ENCODE measurements around the gene AEBP2.
"Not testable (repeated sequence)": the region's sequence is repeated elsewhere in the genome, so short reads cannot be mapped to it uniquely, and the experiment has no call there.

Gene AEBP2

DNA sequence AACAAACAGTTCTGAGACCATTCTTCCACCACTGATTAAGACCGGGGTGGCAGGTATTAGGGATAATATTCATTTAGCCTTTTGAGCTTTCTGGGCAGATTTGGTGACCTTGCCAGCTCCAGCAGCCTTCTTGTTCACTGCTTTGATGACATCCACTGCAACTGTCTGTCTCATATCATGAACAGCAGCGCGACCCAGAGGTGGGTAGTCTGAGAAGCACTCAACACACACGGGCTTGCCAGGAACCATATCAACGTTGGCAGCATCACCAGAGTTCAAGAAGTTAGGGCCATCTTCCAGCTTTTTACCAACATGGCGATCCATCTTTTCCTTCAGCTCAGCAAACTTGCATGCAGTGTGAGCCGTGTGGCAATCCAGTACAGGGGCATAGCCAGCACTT, 16.9 kb downstream of the AEBP2 start:
- DNase-seq = no peak

DNA sequence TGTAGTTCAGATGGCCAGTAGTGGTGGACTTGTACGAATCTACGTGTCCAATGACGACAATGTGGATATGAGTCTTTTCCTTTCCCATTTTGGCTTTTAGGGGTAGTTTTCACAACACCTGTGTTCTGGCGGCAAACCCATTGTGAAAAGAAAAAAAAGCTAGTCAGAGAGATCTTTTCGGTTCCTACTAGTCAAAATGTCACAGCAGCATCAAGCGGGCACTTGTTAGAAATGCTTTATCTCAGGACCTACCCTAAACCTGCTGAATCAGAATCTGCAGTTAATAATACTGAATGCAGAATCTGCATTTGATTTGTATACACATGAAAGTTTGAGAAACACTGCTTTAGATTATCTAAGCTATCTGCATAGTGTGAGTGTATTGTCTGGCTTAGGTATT, 18.3 kb downstream of the AEBP2 start:
- no peak for DNase-seq

DNA sequence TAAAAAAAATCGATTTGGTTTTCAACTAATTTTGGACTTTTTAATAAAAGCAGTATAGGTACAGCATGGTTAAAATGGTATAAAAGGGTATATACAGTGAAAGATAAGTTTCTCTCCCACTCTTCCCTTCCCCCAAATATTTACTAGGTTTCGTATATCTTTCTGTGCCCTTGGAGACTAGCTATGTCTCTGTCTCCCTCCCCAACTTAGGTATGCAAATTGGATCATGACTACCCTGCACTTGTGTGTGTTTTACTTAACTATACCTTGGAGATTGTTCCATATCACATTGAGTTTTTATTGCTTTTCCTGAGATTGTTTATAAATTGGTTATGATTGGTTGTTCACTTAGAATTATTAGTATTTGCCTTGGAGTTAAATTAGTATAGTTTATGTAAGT, 19.4 kb downstream of the AEBP2 start:
- DNase-seq = no peak

DNA sequence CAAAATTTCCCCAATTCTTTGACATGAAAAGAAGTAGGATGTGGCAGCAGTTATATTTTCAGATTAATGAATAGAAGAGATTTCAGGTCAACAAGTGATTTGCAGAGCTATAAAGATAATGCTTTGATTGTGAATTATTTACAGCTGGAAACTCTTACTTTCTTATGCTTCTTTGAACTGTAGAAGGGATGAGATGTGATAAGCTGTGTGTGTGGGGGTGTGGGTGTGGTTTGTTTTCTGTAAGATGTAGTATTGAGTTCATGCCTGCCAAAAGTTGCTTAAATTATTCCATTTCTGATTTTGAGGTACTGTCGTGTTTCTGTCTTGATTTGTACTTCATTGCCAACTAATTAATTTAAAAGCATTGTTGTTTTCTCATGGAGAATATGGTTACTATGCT, 22.7 kb downstream of the AEBP2 start:
- no peak for DNase-seq

DNA sequence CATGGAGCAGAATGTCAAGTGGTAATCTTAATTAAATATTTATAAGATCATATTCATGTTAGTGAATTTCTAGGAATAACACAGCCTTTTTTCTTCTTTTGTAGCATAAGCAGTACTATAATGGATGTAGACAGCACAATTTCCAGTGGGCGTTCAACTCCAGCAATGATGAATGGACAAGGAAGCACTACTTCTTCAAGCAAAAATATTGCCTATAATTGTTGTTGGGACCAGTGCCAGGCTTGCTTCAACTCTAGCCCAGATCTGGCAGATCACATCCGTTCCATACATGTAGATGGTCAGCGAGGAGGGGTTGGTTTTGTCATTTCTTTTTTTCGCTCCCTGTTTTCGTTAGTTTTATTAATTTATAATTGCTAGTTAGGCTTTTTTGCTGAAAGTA, 23.1 kb downstream of the AEBP2 start:
- no peak for DNase-seq

DNA sequence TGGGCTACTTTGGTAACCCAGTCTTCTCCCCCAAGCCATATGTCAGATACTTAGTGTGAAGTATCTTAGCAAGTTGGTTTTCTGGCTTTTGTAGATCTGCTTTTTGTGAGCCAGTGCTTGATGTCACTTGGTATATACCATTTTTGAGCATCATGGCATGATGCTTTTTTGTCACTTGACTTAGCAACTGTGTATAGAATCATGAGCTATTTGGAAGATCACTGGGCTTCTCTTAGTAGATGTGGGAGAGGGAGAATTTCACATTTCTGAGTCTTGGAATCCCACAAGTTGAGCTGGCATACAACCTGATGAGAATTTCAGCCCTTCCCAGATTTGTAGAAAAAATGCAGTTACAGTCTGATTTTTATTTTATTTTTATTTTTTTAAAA, 24.9 kb downstream of the AEBP2 start:
- no peak for DNase-seq

DNA sequence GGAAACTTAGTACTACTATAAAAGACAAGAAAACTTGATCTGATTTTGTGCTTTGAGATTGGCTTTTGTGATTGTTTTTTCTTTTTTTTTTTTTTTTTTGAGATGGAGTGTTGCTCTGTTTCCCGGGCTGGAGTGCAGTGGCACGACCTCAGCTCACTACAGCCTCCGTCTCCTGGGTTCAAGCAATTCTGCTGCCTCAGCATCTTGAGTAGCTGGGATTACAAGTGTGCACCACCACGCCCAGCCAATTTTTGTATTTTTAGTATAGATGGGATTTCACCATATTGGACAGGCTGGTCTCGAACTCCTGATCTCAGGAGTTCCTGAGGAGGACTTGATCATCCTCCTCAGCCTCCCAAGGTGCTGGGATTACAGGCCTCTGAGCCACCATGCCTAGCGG, 26.4 kb downstream of the AEBP2 start:
- no peak for DNase-seq

DNA sequence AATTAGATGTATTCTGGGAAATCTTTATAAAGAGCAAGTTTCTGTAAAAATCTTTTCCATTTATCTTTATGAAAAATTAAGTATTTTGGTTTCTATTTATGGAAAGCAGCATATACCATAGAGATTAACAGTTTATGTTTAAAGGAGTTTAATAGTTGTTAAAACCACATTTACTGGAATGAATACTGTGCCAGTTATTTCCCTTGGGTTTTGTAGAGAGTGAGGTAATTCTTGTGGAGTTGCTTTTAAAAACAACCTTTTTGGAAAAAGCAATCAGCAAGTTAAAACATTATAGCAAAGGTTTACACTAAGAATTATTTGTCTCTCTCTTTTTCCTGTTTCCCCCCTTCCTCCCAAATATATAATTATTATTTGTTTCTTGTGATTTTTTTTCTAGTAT, 34.9 kb downstream of the AEBP2 start:
- DNase-seq = no peak

DNA sequence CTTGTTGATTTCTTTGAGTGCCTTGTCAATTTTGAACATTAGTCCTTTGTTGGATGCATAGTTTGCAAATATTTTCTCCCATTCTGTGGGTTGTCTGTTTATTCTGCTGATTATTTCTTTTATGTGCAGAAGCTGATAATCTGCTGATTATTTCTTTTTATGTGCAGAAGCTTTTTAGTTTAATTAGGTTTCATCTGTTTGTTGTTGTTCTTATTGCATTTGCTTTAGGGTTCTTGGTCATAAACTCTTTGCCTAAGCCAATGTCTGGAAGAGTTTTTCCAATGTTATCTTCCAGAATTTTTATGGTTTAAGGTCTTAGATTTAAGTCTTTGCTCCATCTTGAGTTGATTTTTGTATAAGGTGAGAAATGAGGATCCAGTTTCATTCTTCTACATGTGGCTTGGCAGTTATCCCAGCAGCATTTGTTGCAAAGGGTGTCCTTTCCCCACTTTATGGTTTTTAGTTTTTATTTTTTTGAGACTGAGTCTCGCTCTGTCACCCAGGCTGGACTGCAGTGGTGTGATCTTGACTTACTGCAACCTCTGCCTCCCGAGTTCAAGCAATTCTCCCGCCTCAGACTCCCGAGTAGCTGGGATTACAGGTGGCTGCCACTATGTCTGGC, 36.7 kb downstream of the AEBP2 start:
- DNase-seq = not testable (repeated sequence)

DNA sequence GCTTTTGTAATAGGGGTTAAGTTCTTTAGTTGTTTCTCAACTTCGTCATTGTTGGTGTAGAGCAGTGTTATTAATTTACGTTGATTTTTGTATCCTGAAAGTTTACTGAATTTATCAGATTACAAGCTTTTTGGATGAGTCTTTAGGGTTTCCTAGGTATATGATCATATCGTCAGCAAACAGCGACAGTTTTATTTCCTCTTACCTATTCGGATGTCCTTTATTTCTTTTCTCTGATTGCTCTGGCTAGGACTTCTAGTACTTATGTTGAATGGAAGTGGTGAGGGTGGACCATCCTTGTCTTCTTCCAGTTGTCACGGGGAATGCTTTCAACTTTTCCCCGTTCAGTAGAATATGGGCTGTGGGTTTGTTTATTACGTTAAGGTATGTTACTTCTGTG, 37.8 kb downstream of the AEBP2 start:
- DNase-seq = no peak

DNA sequence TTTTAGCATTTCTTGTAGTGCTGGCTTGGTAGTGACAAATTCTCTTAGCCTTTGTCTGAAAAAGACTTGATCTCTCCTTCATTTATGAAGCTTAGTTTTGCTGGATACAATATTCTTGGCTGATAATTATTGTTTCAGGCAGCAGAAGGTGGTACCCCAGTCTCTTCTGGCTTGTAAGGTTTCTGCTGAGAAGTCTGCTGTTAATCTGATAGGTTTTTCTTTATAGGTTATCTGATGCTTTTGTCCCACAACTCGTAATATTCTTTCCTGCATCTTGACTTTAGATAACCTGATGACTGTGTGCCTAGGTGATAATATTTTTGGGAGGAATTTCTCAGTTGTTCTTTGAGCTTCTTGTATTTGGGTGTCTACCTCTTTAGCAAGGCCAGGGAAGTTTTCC, 41.2 kb downstream of the AEBP2 start:
- DNase-seq = no peak

DNA sequence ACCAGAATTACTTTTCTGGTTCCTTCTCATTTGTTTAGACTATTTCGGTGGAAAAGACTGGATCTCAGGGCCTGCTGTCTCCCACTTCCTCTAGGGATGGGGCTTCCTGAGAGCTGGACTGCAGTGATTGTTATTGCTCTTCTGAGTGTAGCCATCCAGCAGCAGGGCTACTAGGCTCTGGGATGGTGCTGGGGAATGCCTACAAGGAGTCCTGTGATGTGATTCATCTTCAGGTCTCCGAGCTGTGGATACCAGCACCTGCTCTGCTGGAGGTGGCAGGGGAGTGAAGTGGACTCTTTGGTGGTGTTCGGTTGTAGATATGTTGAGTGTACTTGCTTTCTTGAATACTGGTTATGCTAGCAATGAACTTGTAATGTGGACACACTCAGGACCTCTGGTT, 42.7 kb downstream of the AEBP2 start:
- no peak for DNase-seq

DNA sequence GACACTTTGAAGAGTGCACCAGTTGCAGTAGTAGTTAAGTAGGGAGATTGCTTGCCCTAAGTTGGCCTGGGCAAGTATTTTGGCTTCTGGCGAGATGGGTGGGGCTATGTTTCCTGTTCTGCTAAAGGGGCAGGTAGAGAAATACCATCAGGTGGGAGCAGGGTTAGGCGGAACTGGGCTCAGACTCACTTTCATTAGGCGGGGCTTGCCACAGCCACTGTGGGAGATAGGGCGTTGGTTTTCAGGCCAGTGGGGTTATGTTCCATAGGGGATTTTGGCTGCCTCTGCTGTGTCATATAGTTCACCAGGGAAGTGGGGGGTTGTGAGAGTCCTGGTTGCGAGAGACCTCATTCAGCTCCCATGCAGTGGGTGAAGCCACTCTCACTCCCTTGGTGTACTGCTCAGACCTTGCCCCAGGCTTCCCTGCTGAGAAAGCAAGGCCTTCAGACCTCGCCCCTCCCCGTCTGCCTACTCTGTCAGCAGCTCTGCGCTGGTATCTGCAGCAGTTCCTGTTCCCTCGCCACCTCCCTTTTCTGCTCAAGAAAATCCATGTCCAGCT, 43.3 kb downstream of the AEBP2 start:
- no peak for DNase-seq

DNA sequence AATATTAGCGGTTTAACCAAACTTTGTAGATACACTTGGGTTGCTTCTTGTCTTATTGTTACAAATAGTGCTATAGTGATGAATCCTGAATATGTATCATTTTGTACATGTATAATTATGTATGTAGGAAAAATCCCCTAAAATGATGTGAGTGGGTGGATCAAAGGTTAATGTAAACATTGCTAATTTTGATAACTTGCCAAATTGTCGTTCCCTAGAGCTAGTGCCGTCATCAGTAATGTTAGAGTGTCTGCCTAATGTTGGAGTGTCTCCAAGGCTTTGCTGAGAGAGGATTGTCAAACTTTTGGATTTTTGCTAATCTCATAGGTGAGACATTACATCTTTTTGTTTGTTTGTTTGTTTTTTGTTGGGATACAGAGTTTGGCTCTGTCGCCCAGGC, 44.4 kb downstream of the AEBP2 start:
- DNase-seq = no peak

DNA sequence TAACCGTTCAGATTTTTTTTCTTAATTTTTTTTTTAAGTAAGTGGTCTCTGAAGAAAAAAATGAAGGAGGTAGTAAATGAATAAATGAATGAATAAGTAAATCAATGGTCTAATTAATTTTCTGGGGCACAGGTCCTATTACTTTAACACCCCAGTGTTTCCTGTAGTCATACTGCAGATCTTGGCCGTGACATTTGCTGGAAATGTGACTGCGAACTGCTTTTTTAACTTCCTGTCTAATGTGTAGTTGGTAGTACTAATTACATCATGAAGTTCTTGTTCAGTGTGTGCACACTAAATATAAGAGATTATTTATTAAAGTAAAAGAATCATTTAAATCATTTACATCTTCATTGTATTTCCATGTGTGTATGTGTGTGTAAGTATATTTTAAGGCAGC, 45.4 kb downstream of the AEBP2 start:
- DNase-seq = no peak

DNA sequence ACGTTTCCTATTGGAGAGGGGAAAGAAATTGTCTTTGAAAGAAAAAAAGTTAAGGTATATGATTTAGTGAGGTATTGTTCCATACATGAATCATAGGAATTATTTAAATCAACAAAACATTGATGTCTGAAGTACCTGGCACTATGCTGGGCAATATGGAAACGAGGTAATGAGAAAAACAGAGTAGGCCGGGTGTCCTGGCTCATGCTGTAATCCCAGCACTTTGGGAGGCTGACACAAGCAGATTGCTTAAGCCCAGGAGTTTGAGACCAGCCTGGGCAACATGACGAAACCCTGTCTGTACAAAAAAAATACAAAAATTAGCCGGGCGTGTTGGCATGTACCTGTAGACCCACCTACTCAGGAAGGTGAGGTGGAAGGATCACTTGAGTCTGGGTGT, 45.9 kb downstream of the AEBP2 start:
- no peak for DNase-seq

DNA sequence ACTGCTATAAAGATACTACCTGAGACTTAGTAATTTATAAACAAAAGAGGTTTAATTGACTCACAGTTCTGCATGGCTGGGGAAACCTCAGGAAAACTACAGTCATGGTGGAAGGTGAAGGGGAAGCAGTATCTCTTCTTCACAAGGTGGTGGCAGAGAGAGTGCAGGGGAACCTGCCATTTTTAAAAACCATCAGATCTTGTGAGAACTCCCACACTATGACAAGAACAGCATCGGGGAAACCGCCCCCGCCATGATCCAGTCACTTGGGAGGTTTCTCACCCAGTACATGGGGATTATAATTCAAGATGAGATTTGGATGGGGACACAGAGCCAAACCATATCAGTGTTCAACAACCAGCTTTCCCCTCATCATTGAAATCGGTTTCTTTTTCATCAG, 49.9 kb downstream of the AEBP2 start:
- no peak for DNase-seq

DNA sequence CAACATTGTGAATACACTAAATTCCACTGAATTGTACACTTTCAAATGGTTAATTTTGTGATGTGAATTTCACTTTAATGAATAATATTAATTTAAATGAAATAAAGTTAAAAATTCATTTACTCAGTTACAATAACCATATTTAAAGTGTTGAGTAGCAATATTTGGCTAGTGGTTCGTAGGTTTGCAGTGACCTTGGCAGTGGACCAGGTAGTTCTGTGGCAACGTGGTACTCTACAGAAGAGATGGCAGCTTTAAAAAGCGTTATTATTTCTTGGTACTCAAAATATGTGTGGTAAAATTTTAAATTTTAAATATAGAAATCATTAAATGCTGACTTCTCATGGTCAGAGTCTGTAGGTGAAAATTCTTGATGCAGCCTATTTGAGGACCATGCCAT, 51.6 kb downstream of the AEBP2 start:
- no peak for DNase-seq

DNA sequence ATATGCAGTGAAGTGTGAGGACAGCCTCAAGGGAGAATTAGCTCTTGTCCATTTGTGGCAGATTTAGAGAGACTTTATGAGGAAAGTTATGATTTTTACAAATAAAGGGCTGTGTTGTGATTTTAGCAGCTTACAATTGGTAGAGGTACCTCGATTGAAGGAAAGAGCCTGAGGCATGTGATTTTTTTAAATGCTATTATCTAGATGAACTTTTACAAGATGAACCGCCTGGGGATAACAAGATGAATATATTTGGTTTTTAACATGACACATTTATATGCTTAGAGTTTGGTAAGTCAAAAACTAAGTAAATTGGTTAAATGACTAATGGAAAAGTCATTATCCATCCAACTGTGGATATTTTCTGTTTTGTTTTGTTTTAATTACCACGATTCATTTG, 52.6 kb downstream of the AEBP2 start:
- DNase-seq = no peak

DNA sequence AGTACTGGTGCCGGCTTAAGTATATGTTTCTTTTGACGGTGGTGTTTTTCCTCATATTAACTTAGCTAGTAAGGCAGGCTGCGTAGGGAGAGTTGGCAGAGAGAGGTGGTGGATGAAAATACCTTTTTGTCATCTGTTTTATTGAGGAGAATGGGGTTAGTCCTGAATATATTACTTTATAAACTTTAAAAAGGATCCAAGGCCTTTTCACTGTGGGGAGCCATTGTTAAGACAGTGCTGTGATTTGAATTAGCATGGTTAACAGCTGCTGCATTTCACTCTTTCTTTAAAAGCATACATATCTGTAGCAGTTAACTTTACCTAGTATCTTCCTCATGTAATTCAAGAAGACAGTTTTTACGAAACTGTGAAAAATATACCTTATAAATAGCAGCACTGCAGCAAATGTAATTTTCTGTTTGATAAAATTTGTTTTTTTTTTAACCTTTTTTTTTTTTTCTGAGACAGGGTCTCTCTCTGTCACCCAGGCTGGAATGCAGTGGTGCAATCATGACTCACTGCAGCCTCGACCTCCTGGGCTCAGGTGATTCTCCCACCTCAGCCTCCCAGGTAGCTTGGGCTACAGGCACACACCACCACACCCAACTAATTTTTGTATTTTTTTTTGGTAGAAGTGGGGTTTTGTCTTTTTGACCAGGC, 57.1 kb downstream of the AEBP2 start:
- DNase-seq = no peak

DNA sequence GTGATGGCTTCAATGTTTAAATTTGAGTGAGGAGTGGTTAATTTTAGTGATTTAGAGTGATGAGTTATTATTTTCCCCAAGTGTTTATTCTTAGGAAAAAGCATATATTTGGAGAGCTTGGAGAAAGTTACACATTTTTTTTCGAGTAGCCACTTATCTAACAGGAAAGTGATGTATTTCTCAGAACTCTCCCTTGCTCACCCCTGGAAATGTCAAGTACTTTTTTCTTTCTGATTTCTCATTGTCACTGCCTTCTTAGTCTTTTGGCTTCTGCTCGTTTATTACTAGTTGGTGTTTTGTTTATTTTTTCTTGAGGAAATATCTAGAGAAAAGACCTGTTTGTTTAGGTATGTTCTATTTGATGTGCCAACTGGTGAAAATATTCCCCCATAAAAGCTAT, 58.8 kb downstream of the AEBP2 start:
- DNase-seq = no peak

DNA sequence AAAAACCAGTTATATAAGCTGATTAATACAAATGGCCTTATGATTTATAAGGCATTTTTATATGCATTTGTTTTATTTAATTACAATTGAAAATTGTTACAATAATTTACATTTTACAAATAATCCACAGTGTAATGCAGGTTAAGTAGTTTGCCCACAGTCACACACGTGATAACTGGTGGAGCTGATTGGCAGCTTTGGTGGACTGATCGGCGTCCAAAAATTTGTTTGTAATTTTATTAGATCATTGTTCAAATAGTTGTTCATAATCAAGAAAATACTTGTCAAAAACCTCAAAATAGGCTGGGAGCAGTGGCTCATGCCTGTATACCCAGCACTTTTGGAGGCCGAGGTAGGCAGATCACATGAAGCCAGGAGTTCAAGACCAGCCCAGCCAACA, 59.7 kb downstream of the AEBP2 start:
- no peak for DNase-seq

DNA sequence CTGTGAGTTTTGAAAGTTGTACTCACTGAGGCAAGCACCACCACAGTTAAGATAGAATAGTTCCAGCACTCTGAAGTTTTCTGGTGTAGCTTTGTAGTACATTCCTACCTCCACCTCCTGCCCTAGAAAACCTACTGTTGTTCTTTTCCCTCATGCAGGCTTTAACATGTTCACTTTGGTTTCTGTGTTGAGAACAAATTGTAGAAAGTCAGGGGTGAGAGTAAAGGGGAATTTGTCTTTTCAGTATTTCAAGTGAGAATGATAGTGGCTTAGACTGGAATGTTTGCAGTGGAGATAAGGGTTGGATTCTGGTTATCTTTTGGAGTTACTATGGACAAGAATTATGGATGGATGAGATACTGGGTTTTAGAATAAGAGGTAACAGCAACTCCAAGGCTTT, 67.2 kb downstream of the AEBP2 start:
- no peak for DNase-seq

DNA sequence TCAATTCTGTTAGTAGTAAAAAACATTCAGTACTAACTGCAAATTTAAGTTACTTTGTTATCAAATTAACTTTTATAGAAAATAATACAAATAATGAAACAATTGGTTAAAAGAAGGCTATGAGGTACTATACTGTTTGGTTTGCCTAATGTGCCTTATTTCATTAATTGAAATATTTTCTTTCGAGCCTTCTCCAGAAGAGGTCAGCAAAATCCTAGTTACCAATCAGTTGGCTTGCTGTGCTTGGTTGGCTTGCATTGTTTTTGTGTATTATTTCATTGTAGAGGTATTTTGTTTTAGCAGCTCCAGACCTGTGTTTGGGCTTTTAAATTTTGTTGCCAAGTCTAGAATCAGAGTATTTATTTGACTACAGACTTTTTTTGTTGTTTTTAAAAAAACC, 68.5 kb downstream of the AEBP2 start:
- no peak for DNase-seq

DNA sequence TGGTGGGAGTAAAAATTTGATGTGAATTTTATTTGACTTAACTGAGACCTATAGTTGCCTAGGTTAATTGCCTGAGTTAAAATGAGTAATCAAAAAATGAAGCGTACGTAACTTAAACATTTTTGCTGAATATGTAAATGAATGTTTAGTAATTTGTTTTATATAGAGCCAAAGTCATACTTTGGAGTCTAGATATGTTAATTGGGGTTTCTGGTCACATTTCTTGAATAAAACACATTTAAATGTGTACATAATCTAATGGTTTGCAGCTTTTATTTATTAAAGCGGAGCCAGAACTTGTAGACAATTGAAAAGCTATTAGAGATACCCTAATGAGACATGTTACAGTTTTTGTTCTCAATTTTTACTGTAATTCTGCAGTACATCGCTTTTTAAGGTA, 71.2 kb downstream of the AEBP2 start:
- no peak for DNase-seq
